ENCODE data around the gene RHOT1. TPM values are rescaled to one million over a fixed set of nuclear protein-coding genes. Genes with fewer than 3 reads are reported as not detected.
"Not testable (repeated sequence)": the region's sequence is repeated elsewhere in the genome, so short reads cannot be mapped to it uniquely, and the experiment has no call there.

The RHOT1 gene
- total RNA-seq, 1 donor from 2014 or later: 21.9 TPM

- no peak for TF ChIP-seq CTCF (conservative IDR thresholded peaks at IDR 0.05; ENCODE audit: low read depth, low read length)
- no peak for DNase-seq (ENCODE audit: low read depth)
- no peak overlapping the region for H3K4me3 ChIP-seq (ENCODE audit: low read depth, low read length)
Measured at GRCh38 chr17:32116937-32117336, 25.4 kb upstream of the RHOT1 start.

- DNase-seq (ENCODE audit: low read depth): no peak
- no peak for TF ChIP-seq CTCF (conservative IDR thresholded peaks at IDR 0.05; ENCODE audit: low read depth, low read length)
- no peak overlapping the region for H3K4me3 ChIP-seq (ENCODE audit: low read depth, low read length)
Measured at GRCh38 chr17:32117399-32117798, 24.9 kb upstream of the RHOT1 start.

GRCh38 chr17:32118088-32118487 is 24.2 kb upstream of the RHOT1 start:
- H3K4me3 ChIP-seq (ENCODE audit: low read depth, low read length); DNase-seq (ENCODE audit: low read depth): not testable (repeated sequence)

- no peak for DNase-seq (ENCODE audit: low read depth)
- no peak overlapping the region for H3K4me3 ChIP-seq (ENCODE audit: low read depth, low read length)
- no peak for TF ChIP-seq CTCF (conservative IDR thresholded peaks at IDR 0.05; ENCODE audit: low read depth, low read length)
Measured at GRCh38 chr17:32118835-32119234, 23.5 kb upstream of the RHOT1 start.

- no peak overlapping the region for H3K4me3 ChIP-seq (ENCODE audit: low read depth, low read length)
- no peak for DNase-seq (ENCODE audit: low read depth)
- TF ChIP-seq CTCF (conservative IDR thresholded peaks at IDR 0.05; ENCODE audit: low read depth, low read length): no peak
Measured at GRCh38 chr17:32120141-32120540, 22.2 kb upstream of the RHOT1 start.

- no peak for DNase-seq (ENCODE audit: low read depth)
- H3K4me3 ChIP-seq (ENCODE audit: low read depth, low read length): no peak overlapping the region
- TF ChIP-seq CTCF (conservative IDR thresholded peaks at IDR 0.05; ENCODE audit: low read depth, low read length): no peak
Measured at GRCh38 chr17:32120716-32121115, 21.6 kb upstream of the RHOT1 start.

GRCh38 chr17:32123782-32124181 is 18.5 kb upstream of the RHOT1 start:
- TF ChIP-seq CTCF (conservative IDR thresholded peaks at IDR 0.05; ENCODE audit: low read depth, low read length): no peak
- H3K4me3 ChIP-seq (ENCODE audit: low read depth, low read length): no peak overlapping the region
- DNase-seq (ENCODE audit: low read depth): no peak
